Tibial nerve (tissue), 4 donors: Measurements from ENCODE around the gene MDH1B.

Experiments
- CTCF ChIP-seq, 5 experiments: fragments of 200-600 bp in 3 of 5; fragments of 450-650 bp in 2 of 5; sonication (generic) in 3 of 5; IDR thresholded peaks; one replicate each; pipeline ENCODE4 v1.5.1; 2016 to 2019; ENCODE audit warnings: antibody characterized with exemption in 5 of 5, mild to moderate bottlenecking in 3 of 5, moderate library complexity in 2 of 5
- EP300 ChIP-seq, 2 donors: sonication (generic); formaldehyde crosslinking; IDR thresholded peaks; one replicate each; pipeline ENCODE4 v1.6.1; 2017; ENCODE audit warnings: antibody characterized with exemption in 2 of 2, mild to moderate bottlenecking in 1 of 2

GRCh38 chr2:206739271-206739670, 25.9 kb downstream of the MDH1B start:
- no peak for TF ChIP-seq CTCF (IDR thresholded peaks at IDR 0.05)
- no peak for TF ChIP-seq EP300 (IDR thresholded peaks at IDR 0.05)
